Hepatocyte (in vitro differentiated cells): ENCODE measurements around the gene ANO10.

Source experiments
- CTCF ChIP-seq: fragments of 200-600 bp; sonication (generic); IDR thresholded peaks from 2 replicates; pipeline ENCODE4 v1.5.1; 2016; ENCODE audit warnings: antibody characterized with exemption, mild to moderate bottlenecking; ENCODE audit not compliant: poor library complexity
- EZH2 ChIP-seq: fragments of 200-600 bp; sonication (generic); IDR thresholded peaks from 2 replicates; pipeline ENCODE4 v1.6.1; 2016; ENCODE audit warnings: antibody characterized with exemption, mild to moderate bottlenecking, borderline replicate concordance

- TF ChIP-seq CTCF = no peak
- TF ChIP-seq EZH2 = no peak
Measured at GRCh38 chr3:43615133-43615532, 6.7 kb downstream of the ANO10 start.
